SK-N-SH (cell line): Measurements from ENCODE around the gene PPM1K. TPM values are rescaled to one million over a fixed set of nuclear protein-coding genes. Genes with fewer than 3 reads are reported as not detected.

ENCODE experiments used
- CTCF ChIA-PET: fragments of 300-600, 350-600 bp; formaldehyde crosslinking; extraction: SDS; loops from one replicate; lab custom pipeline; 2021; lab: Yijun Ruan, JAX
- POLR2A ChIA-PET: fragments of 350-600 bp; sonication (Branson Sonifier 250); formaldehyde crosslinking; extraction: SDS; loops from one replicate; lab custom pipeline; 2020; ENCODE audit warnings: antibody characterized with exemption, inconsistent platforms; lab: Yijun Ruan, JAX
- DNase-seq: peaks from one replicate; pipeline ENCODE4 v3.0.0; 2012
- H2AFZ ChIP-seq: fragments of 200-600 bp; sonication (generic); 2 replicates; pipeline ENCODE4 v1.8.1; 2016; ENCODE audit warnings: antibody characterized with exemption, mild to moderate bottlenecking, low read depth
- H3F3A ChIP-seq: fragments of 200-600 bp; sonication (generic); replicated peaks from 2 replicates; pipeline ENCODE3; 2016; ENCODE audit warnings: antibody characterized with exemption, mild to moderate bottlenecking; ENCODE audit not compliant: insufficient read depth
- H3K27ac ChIP-seq, 2 experiments: fragments of 200-500 bp in 1 of 2; fragments of 200-600 bp in 1 of 2; sonication (Bioruptor generic) in 1 of 2; sonication (generic), shearing (Covaris generic) in 1 of 2; 2 replicates each; pipeline versions ENCODE4 v1.5.1 to v1.6.1; 2014 to 2016; ENCODE audit warnings: low read depth in 2 of 2, inconsistent platforms in 1 of 2, low read length in 1 of 2, mild to moderate bottlenecking in 1 of 2, mixed read lengths in 1 of 2
- H3K27me3 ChIP-seq: fragments of 200-600 bp; sonication (generic), shearing (Covaris generic); 2 replicates; pipeline ENCODE4 v1.6.1; 2016; ENCODE audit warnings: mixed run types; ENCODE audit not compliant: insufficient read depth
- H3K36me3 ChIP-seq, 2 experiments: fragments of 200-500 bp in 1 of 2; fragments of 200-600 bp in 1 of 2; sonication (Bioruptor generic) in 1 of 2; sonication (generic) in 1 of 2; replicated peaks in 1 of 2; 2 replicates each; pipeline versions ENCODE3 to v1.5.1; 2014 to 2016; ENCODE audit warnings: low read length in 1 of 2, mild to moderate bottlenecking in 1 of 2; ENCODE audit not compliant: insufficient read depth in 2 of 2, control insufficient read depth in 1 of 2
- H3K4me1 ChIP-seq, 2 experiments: fragments of 200-500 bp in 1 of 2; fragments of 200-600 bp in 1 of 2; sonication (Bioruptor generic) in 1 of 2; sonication (generic), shearing (Covaris generic) in 1 of 2; 2 replicates each; pipeline versions ENCODE4 v1.5.1 to v1.6.1; 2014 to 2016; ENCODE audit warnings: low read depth in 1 of 2, low read length in 1 of 2, mixed run types in 1 of 2; ENCODE audit not compliant: insufficient read depth in 2 of 2, control insufficient read depth in 1 of 2
- H3K4me2 ChIP-seq: fragments of 200-600 bp; sonication (generic), shearing (Covaris generic); 2 replicates; pipeline ENCODE4 v1.6.1; 2017; ENCODE audit warnings: mixed run types
- H3K4me3 ChIP-seq, 2 experiments: fragments of 200-500 bp in 1 of 2; fragments of 200-600 bp in 1 of 2; sonication (Bioruptor generic) in 1 of 2; sonication (generic), shearing (Covaris generic) in 1 of 2; 2 replicates each; pipeline versions ENCODE4 v1.5.1 to v1.8.1; 2014 to 2016; ENCODE audit warnings: low read depth in 2 of 2, inconsistent platforms in 1 of 2, low read length in 1 of 2, mild to moderate bottlenecking in 1 of 2, mixed read lengths in 1 of 2, moderate library complexity in 1 of 2
- H3K79me2 ChIP-seq: fragments of 200-600 bp; sonication (generic); 2 replicates; pipeline ENCODE4 v1.8.1; 2017; ENCODE audit warnings: mild to moderate bottlenecking; ENCODE audit not compliant: insufficient read depth
- H3K9ac ChIP-seq: fragments of 200-600 bp; sonication (generic); 2 replicates; pipeline ENCODE4 v1.6.1; 2017; ENCODE audit warnings: mixed run types
- H3K9me2 ChIP-seq: fragments of 200-600 bp; sonication (generic); 2 replicates; pipeline ENCODE4 v1.6.1; 2017; ENCODE audit warnings: mixed run types
- H3K9me3 ChIP-seq: fragments of 200-600 bp; sonication (generic); 2 replicates; pipeline ENCODE4 v1.6.1; 2017; ENCODE audit warnings: mixed run types, mild to moderate bottlenecking, moderate library complexity
- H4K20me1 ChIP-seq: fragments of 200-600 bp; sonication (generic); 2 replicates; pipeline ENCODE4 v1.6.1; 2017; ENCODE audit warnings: mild to moderate bottlenecking, mixed run types; ENCODE audit not compliant: insufficient read depth
- CTCF ChIP-seq: fragments of 200-600 bp; sonication (generic); IDR thresholded peaks from 2 replicates; pipeline ENCODE4 v1.6.1; 2017; ENCODE audit warnings: antibody characterized with exemption, mild to moderate bottlenecking, moderate library complexity
- FOXM1 ChIP-seq: IDR thresholded peaks from 2 replicates; pipeline ENCODE4 v1.4.0; 2012; ENCODE audit warnings: low read depth, mild to moderate bottlenecking
- GABPA ChIP-seq: IDR thresholded peaks from 2 replicates; pipeline ENCODE4 v1.4.0; 2012; ENCODE audit warnings: low read depth, mild to moderate bottlenecking
- POLR2AphosphoS5 ChIP-seq: IDR thresholded peaks from 2 replicates; pipeline ENCODE4 v1.6.1; 2012; ENCODE audit warnings: low read depth, low read length
- REST ChIP-seq: IDR thresholded peaks from 2 replicates; pipeline ENCODE4 v1.6.1; 2012; ENCODE audit warnings: mild to moderate bottlenecking, low read depth, low read length, moderate library complexity
- RFX5 ChIP-seq: IDR thresholded peaks from 2 replicates; pipeline ENCODE4 v1.6.1; 2012; ENCODE audit warnings: mild to moderate bottlenecking, improper control_type of control experiment, low read length
- TAF1 ChIP-seq: IDR thresholded peaks from 2 replicates; pipeline ENCODE4 v1.6.1; 2012; ENCODE audit warnings: low read depth, mild to moderate bottlenecking, low read length, moderate library complexity, borderline replicate concordance
- USF2 ChIP-seq: fragments of 150-350 bp; IDR thresholded peaks from 2 replicates; pipeline ENCODE4 v1.6.1; 2017; ENCODE audit warnings: antibody characterized with exemption, low read length, low read depth, borderline replicate concordance
- ZBTB33 ChIP-seq: IDR thresholded peaks from 2 replicates; pipeline ENCODE4 v1.4.0; 2012; ENCODE audit warnings: low read depth, borderline replicate concordance
- WGBS: methylation state at CpG from one replicate; pipeline ENCODE4 v1.1.6; 2017; ENCODE audit warnings: low lambda C conversion rate; 5-methylcytosine and 5-hydroxymethylcytosine counted together
- polyA plus RNA-seq, 3 experiments: library from polyadenylated mRNA; depleted of rRNA; stranded (reverse); fragments of >200 nt; gene quantifications; 2 replicates each; pipeline ENCODE4 v1.2.3, GENCODE V29; 2012

The PPM1K gene
- polyA plus RNA-seq, 1 of the 3 experiments (the other 2 are of a cell fraction): 2.5 TPM

- H3K4me2 ChIP-seq: no peak overlapping the region
- 38% methylated on average over 1 of the region's 1 CpG for WGBS
- no peaks in the 10 kb centered on the region for H3K9me3 ChIP-seq
- no peaks in the 10 kb centered on the region for H3K9me2 ChIP-seq
- H3K4me1 ChIP-seq: no peaks in the 10 kb centered on the region
- ChIA-PET POLR2A (no interaction called here), CTCF (interaction anchor here (4.1 to 6.5 kb wide), 2 partner anchors 12 to 293 kb away, joined by 15 to 48 read pairs; no protein-coding TSS in a partner anchor)
- no peaks in the 10 kb centered on the region for H3F3A ChIP-seq
- H3K4me3 ChIP-seq: no peak overlapping the region
- H3K9ac ChIP-seq: no peak overlapping the region
- H3K79me2 ChIP-seq: no peaks in the 10 kb centered on the region
- no peak for TF ChIP-seq FOXM1
- TF ChIP-seq CTCF: no peak
- no peak for TF ChIP-seq TAF1
- no peak for TF ChIP-seq POLR2AphosphoS5
- TF ChIP-seq REST: no peak
- TF ChIP-seq USF2: no peak
- TF ChIP-seq ZBTB33: no peak
- TF ChIP-seq GABPA: no peak
- no peak for TF ChIP-seq RFX5
- H2AFZ ChIP-seq: no peak overlapping the region
- H4K20me1 ChIP-seq: no peaks in the 10 kb centered on the region
- DNase-seq: no peak
- no peaks in the 10 kb centered on the region for H3K36me3 ChIP-seq
- H3K27ac ChIP-seq: no peak overlapping the region
- no peaks in the 10 kb centered on the region for H3K27me3 ChIP-seq
These were observed 60.8 kb downstream of the PPM1K start for GRCh38 chr4:88223516-88223915.
